Stomach (tissue), 9 donors: ENCODE data around the gene AKR1A1. TPM values are rescaled to one million over a fixed set of nuclear protein-coding genes. Genes with fewer than 3 reads are reported as not detected.

ENCODE experiments used
- DNase-seq, 2 donors: peaks; one replicate each; pipeline versions ENCODE4 v3.0.0 to v3.0.0-alpha.2; 2013 to 2019
- H3K27ac ChIP-seq, 5 donors: fragments of 200-600 bp in 4 of 5; sonication (generic) in 4 of 5; one replicate each; pipeline ENCODE4 v1.5.1; 2013 to 2019; ENCODE audit warnings: mild to moderate bottlenecking in 1 of 5, moderate library complexity in 1 of 5
- H3K27me3 ChIP-seq, 3 donors: fragments of 200-600 bp; sonication (generic); one replicate each; pipeline ENCODE4 v1.5.1; 2017 to 2019; ENCODE audit warnings: mixed run types in 1 of 3
- H3K36me3 ChIP-seq, 4 donors: fragments of 200-600 bp; sonication (generic); 1 replicate in 3 of 4; 2 replicates in 1 of 4; pipeline ENCODE4 v1.5.1; 2016 to 2019
- H3K4me1 ChIP-seq, 4 donors: fragments of 200-600 bp; sonication (generic); one replicate each; pipeline ENCODE4 v1.5.1; 2016 to 2019
- H3K4me3 ChIP-seq, 4 donors: fragments of 200-600 bp; sonication (generic) in 3 of 4; one replicate each; pipeline ENCODE4 v1.5.1; 2016 to 2019; ENCODE audit warnings: mild to moderate bottlenecking in 1 of 4
- H3K9me3 ChIP-seq, 4 donors: fragments of 200-600 bp; sonication (generic); one replicate each; pipeline ENCODE4 v1.5.1; 2016 to 2019
- EP300 ChIP-seq: sonication (generic); formaldehyde crosslinking; IDR thresholded peaks from one replicate; pipeline ENCODE4 v1.6.1; 2017; ENCODE audit warnings: antibody characterized with exemption
- POLR2A ChIP-seq, 4 donors: fragments of 450-650 bp; IDR thresholded peaks; one replicate each; pipeline ENCODE4 v1.6.1; 2016; ENCODE audit warnings: antibody characterized with exemption in 4 of 4, control low read depth in 2 of 4, mild to moderate bottlenecking in 1 of 4, moderate library complexity in 1 of 4
- POLR2AphosphoS5 ChIP-seq, 3 donors: sonication (generic); formaldehyde crosslinking; IDR thresholded peaks; one replicate each; pipeline ENCODE4 v1.6.1; 2016; ENCODE audit warnings: antibody characterized with exemption in 3 of 3
- WGBS, 5 donors: extraction: QIAGEN DNeasy Blood & Tissue Kit in 3 of 5; methylation state at CpG; one replicate each; pipeline versions ENCODE4 v1.1.5 to v1.1.7; 2013 to 2018; 5-methylcytosine and 5-hydroxymethylcytosine counted together
- intact Hi-C: fragments of 100-400 bp; cut with DNase I; formaldehyde crosslinking; loops from one replicate; pipeline ENCODE4 v1.15.1; 2023; ENCODE audit warnings: low total_unique reads
- polyA plus RNA-seq, 3 donors: library from polyadenylated mRNA; stranded (reverse); fragments of 200-250 nt; gene quantifications; one replicate each; pipeline ENCODE4 v1.2.3, GENCODE V29; 2013
- total RNA-seq, 5 donors: library from RNA; depleted of rRNA; stranded (reverse); fragments of >200 nt; gene quantifications; one replicate each; pipeline versions ENCODE4 v1.1.0 to v1.2.3, GENCODE V29; 2014 to 2016
- TF ChIP-seq, protein P1 (sequence below), 7 experiments: fragments of 450-650 bp in 4 of 7; fragments of 200-600 bp in 3 of 7; sonication (generic) in 3 of 7; IDR thresholded peaks; one replicate each; pipeline ENCODE4 v1.5.1; 2016 to 2019; ENCODE audit warnings: antibody characterized with exemption in 7 of 7, control low read depth in 2 of 7, mild to moderate bottlenecking in 1 of 7
- donor health status: healthy with polysubstance abuse.
- donor health status: Bipolar disorder and iron deficiency.
- donor health status: healthy.

AKR1A1 gene
- total and polyA plus RNA-seq, 8 donors = 10.5 to 246 (median 184) TPM

DNA sequence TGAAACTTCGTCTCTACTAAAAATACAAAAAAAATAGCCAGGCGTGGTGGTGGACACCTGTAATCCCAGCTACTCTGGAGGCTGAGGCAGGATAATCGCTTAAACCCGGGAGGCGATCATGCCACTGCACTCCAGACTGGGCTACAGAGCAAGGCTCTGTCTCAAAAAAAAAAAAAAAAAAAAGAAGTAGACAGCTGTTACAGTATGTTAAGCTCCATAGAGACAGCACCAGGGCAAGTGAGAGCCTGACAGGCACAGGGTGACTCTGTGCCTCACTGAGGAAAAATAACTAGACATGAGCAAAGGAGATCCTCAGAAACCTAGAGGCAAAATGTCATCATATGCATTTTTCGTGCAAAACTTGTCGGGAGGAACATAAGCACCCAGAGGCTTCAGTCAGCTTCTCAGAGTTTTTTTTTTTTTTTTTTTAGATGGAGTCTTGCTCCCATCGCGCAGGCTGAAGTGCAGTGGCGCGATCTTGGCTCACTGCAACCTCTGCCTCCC lies 19.9 kb upstream of the AKR1A1 start:
- intact Hi-C loops = no loop called here
- Histone ChIP-seq H3K9me3 (no peaks in the 10 kb centered on the region), H3K27ac (no peak overlapping the region), H3K27me3 (no peaks in the 10 kb centered on the region), H3K4me3 (no peak overlapping the region), H3K4me1 (peaks cover 0 to 6% (median under 1%) of the 10 kb centered on the region in 4 donors), H3K36me3 (no peaks in the 10 kb centered on the region)
- 95 to 99% (median 97%) methylated on average over 11 of the region's 11 CpGs for WGBS, 5 donors
- DNase-seq = no peak
- TF ChIP-seq EP300 (no peak), POLR2A (IDR thresholded peaks at IDR 0.05) (no peak), POLR2AphosphoS5 (IDR thresholded peaks at IDR 0.05) (no peak)
- TF ChIP-seq, protein P1, sequence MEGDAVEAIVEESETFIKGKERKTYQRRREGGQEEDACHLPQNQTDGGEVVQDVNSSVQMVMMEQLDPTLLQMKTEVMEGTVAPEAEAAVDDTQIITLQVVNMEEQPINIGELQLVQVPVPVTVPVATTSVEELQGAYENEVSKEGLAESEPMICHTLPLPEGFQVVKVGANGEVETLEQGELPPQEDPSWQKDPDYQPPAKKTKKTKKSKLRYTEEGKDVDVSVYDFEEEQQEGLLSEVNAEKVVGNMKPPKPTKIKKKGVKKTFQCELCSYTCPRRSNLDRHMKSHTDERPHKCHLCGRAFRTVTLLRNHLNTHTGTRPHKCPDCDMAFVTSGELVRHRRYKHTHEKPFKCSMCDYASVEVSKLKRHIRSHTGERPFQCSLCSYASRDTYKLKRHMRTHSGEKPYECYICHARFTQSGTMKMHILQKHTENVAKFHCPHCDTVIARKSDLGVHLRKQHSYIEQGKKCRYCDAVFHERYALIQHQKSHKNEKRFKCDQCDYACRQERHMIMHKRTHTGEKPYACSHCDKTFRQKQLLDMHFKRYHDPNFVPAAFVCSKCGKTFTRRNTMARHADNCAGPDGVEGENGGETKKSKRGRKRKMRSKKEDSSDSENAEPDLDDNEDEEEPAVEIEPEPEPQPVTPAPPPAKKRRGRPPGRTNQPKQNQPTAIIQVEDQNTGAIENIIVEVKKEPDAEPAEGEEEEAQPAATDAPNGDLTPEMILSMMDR (IDR thresholded peaks at IDR 0.05) = no peak

DNA sequence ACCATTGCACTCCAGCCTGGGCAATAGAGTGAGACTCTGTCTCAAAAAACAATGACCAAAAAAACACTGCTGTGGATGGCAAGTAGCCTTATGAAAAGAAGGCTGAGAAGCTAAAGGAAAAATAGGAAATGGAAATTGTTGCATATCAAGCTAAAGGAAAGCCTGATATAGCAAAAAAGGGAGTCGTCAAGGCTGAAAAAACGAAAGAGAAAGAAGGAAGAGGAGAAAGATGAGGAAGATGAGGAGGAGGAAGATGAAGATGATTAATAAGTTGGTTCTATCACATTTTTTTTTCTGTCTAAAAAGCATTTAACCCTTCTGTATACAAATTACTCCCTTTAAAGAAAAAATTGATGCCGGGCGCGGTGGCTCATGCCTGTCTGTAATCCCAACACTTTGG lies 18.8 kb upstream of the AKR1A1 start:
- no peaks in the 10 kb centered on the region for H3K4me1 ChIP-seq
- no peaks in the 10 kb centered on the region for H3K36me3 ChIP-seq
- TF ChIP-seq EP300 (no peak), POLR2A (IDR thresholded peaks at IDR 0.05) (no peak)
- no peak overlapping the region for H3K27ac ChIP-seq
- WGBS, 5 donors = 80 to 86% (median 83%) methylated on average over 5 of the region's 5 CpGs
- no peak overlapping the region for H3K4me3 ChIP-seq
- DNase-seq = no peak
- no peaks in the 10 kb centered on the region for H3K9me3 ChIP-seq
- intact Hi-C loops = no loop called here
- no peaks in the 10 kb centered on the region for H3K27me3 ChIP-seq

DNA sequence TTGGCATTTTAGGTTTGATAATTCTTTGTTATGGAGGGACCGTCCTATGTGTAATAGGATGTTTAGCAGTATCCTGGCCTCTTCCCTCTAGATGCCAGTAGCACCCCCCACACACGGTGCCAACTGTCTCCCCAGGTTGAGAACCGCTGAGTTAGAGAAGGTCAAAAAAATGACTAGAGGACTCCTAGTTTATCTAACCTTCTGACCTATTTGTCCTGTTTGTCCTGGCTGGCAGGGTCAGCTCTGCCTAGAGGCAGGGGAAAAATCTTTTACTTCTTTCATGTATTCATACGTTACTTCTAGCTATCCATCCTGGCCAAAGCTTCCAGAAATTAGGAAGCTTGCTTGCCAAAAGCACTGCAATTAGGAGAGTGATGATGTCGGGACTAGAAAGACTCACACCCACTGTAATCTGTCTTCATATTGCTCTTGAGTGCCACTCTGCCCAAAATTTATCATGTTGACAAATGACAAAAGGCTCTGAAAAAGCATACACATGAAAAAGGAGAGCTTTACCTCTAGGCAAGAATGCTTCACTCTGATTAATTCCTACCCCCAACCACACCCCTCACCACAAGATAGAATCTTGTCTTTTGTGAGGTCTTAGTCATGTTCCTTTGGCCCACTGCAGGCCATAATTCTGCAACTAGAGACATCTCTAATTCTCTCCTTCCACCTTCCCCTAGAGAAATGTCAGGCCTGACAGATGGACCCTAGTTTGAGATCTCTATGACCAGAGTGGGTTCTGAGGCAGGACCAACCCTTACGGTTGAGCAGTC lies 14.4 kb upstream of the AKR1A1 start:
- TF ChIP-seq POLR2AphosphoS5 (IDR thresholded peaks at IDR 0.05) (no peak), EP300 (no peak)
- intact Hi-C loops = no loop called here

DNA sequence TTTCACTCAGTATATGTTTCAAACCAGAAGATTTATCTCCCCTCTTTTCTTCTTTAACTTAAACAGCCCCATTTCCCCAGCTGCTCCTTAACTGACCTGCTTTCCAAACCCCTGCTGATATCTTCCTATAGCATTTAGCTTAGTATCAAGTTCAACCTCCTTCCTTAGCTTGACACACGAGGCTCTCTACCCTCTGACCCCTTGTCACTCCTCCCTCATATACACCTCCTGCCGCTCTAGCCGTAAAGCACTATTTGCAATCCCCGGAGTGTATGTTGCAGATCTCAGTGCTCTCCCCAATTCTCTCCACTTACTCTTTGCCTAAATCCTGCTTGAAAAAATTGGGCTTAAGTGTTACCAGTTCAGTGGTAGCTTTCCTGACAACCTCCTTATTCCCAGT lies 13.7 kb upstream of the AKR1A1 start:
- TF ChIP-seq, protein P1 (IDR thresholded peaks at IDR 0.05) = no peak
- TF ChIP-seq POLR2AphosphoS5 (IDR thresholded peaks at IDR 0.05) (no peak), EP300 (no peak), POLR2A (IDR thresholded peaks at IDR 0.05) (no peak)
- H3K4me1 ChIP-seq = no peaks in the 10 kb centered on the region
- intact Hi-C loops = no loop called here
- no peak overlapping the region for H3K27ac ChIP-seq
- no peaks in the 10 kb centered on the region for H3K27me3 ChIP-seq
- 65 to 70% (median 66%) methylated on average over 4 of the region's 4 CpGs for WGBS, 5 donors
- no peaks in the 10 kb centered on the region for H3K9me3 ChIP-seq
- no peak overlapping the region for H3K4me3 ChIP-seq
- no peaks in the 10 kb centered on the region for H3K36me3 ChIP-seq
- no peak for DNase-seq

More for the DNA sequence above, 14.4 kb upstream of the AKR1A1 start:
- no peaks in the 10 kb centered on the region for H3K9me3 ChIP-seq
- no peaks in the 10 kb centered on the region for H3K4me1 ChIP-seq
- H3K4me3 ChIP-seq = no peak overlapping the region
- WGBS, 5 donors = 66 to 70% (median 69%) methylated on average over 6 of the region's 6 CpGs
- no peaks in the 10 kb centered on the region for H3K27me3 ChIP-seq
- H3K27ac ChIP-seq = no peak overlapping the region
- H3K36me3 ChIP-seq = no peaks in the 10 kb centered on the region
- DNase-seq = no peak

DNA sequence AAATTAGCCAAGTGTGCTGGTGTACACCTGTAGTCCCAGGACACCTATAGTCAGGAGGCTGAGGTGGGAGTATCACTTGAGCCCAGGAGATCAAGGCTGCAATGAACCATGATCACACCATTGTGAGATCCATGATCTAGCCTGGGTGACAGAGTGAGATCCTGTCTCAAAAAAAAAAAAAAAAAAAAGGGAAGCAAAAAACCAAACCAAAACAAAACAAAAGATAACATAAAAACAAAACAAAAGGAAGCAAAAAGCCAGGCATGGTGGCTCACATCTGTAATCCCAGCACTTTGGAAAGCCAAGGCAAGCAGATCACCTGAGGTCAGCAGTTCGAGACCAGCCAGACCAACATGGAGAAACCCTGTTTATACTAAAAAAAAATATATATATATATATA lies 9.4 kb upstream of the AKR1A1 start:
- Histone ChIP-seq H3K4me3 (no peak overlapping the region), H3K27me3 (no peaks in the 10 kb centered on the region), H3K27ac (peak overlapping the region in 2 of 5 donors; percentile 66 to 68), H3K9me3 (no peaks in the 10 kb centered on the region), H3K4me1 (peaks cover 9 to 36% (median 14%) of the 10 kb centered on the region in 4 donors), H3K36me3 (no peaks in the 10 kb centered on the region)
- TF ChIP-seq POLR2AphosphoS5 (IDR thresholded peaks at IDR 0.05) = no peak
- 88 to 100% (median 97%) methylated on average over 1 of the region's 1 CpG for WGBS, 5 donors
- DNase-seq = no peak
- intact Hi-C loops = no loop called here

DNA sequence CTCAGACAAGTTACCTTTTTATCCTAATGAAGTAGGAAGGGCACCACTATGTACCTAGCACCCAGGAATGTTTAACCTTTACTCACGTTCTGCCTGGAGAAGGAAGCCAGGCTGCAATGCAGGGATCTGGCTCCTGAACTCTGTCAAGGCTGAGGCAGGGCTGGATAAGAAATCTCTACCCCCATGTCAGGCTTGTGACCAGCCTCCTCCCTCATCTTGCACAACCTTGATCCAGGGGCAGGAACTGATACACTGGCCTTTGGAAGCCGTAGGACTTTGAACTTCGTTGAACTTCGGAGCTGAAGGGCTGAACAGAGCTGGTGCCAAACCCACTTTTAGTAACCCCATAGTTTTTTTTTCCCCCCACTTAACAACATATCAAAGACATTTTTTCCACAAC lies 8.0 kb upstream of the AKR1A1 start:
- H3K36me3 ChIP-seq = no peaks in the 10 kb centered on the region
- no peak overlapping the region for H3K4me3 ChIP-seq
- no peaks in the 10 kb centered on the region for H3K9me3 ChIP-seq
- DNase-seq = peak; percentile 82 to 86
- H3K27ac ChIP-seq = peak overlapping the region in 4 of 5 donors; percentile 66 to 77 (median 68)
- TF ChIP-seq EP300 (no peak), POLR2AphosphoS5 (IDR thresholded peaks at IDR 0.05) (peak; percentile 7 to 92 (median 80))
- no peaks in the 10 kb centered on the region for H3K27me3 ChIP-seq
- 28 to 51% (median 39%) methylated on average over 4 of the region's 4 CpGs for WGBS, 5 donors
- intact Hi-C loops = no loop called here
- peaks cover 9 to 36% (median 14%) of the 10 kb centered on the region in 4 donors for H3K4me1 ChIP-seq
